NCI-H524 (cell line): Measurements from ENCODE around the gene ANXA11.

Source experiments
- DNase-seq, 2 experiments: peaks; one replicate each; lab custom pipeline; 2025; lab: John Stamatoyannopoulos, UW

The ANXA11 gene

DNA sequence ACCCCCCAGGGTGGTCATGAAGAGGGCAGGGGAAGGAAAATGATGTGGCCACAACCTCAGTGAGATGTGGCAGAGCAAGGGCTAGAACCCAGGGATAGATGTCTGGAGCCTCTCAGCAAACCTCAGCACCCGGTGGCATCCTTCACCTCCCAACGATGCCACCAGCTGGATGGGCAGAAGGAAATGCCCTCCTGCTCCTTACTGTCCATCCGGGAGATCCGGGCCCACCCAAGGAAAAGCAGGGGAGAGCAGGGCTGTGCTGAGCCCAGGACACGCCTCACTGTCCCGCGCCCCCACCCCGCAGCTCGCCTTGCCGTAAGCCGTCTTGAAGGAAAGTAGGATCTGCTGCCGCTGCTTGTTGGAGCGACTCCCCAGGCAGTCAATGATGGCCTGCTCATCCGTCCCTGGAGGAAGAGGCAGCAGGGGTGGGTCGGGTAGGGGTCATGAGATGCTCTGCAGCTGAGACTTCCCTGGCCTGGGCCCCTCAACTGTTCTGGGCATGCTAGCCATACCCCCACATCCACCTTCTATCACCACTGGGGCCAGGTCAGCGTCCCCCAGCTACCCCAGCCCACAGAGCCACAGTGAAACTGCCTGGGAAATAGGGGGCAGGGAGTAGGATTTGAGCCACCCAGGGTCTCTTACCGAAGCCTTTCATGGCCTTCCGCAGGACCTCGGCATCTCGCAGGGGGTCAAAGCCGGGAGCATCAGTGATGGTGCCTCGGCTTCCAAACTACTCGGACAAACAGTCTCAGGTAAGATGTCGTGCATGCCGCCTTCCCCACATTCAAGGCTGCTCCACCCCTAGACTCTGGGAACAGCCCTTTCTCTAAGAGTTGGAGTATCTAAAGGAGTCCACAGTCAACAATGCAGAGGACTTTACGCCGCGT is 38.5 kb downstream of the ANXA11 start:
- DNase-seq, result no peak

DNA sequence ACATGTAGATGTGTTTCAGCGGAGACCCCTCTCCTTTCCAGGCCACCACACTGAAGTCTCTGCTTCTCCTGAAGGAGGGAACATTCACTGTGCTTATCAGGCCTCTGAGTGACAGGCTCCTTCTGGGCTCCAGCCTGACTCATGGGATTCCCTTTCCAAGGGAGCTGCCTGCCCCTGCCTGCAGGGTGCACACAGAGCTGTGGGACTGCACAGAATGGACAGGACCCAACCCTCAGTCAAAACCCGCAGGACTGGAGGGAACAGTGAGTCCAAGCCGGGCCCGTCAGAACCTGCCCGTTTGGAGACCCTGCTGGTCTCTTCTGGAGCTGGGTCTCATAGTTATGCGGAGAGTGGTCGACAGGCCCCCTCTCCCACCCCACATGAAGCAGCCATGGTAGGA is 40.2 kb downstream of the ANXA11 start:
- no peak for DNase-seq

DNA sequence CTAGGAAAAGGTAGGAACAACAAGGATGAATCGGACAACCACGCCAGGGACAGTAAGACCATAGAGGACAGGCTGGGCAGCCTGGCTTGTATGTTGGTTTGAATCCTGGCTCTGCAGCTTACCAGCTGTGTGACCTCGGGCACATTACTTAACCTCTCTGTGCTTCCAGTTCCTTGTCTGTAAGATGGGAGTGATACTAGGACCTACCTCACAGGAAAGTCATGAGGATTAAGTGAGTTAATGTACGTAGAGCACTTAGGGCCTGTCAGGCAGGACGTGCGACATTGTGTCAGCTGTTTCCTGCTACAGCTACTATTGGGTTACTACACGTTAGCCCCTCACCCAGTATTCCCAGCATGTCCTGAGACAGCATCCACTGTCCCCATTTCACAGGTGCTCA is 40.7 kb downstream of the ANXA11 start:
- no peak for DNase-seq

DNA sequence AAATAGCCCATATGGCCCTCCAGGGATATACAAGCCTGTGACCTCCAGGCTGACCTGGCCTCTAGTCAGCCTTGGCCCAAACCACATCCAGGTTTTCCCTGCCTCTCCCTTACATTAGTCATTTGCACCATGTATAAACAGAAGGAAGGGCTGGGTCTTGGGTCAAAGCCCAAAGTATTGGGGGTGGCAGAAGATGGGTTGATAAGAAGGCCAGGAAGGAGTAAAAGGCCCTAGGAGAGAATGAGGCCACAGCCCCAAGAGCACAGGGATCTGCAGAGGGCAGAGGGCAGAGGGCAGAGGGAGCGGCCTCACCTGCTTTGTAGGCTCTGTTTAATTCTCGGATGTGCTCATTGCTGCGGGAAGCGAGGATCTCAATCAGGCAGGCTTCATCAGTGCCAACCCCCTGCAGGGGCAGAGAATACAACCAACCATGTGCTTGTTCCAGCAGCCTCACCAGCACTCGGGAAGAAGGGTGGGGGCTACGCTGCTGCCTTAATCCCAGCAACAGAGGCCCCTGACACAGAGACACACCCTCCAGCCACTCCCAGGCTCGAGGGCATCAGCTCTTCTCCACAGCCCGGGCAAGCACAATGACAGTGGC is 41.5 kb downstream of the ANXA11 start:
- DNase-seq, result no peak

DNA sequence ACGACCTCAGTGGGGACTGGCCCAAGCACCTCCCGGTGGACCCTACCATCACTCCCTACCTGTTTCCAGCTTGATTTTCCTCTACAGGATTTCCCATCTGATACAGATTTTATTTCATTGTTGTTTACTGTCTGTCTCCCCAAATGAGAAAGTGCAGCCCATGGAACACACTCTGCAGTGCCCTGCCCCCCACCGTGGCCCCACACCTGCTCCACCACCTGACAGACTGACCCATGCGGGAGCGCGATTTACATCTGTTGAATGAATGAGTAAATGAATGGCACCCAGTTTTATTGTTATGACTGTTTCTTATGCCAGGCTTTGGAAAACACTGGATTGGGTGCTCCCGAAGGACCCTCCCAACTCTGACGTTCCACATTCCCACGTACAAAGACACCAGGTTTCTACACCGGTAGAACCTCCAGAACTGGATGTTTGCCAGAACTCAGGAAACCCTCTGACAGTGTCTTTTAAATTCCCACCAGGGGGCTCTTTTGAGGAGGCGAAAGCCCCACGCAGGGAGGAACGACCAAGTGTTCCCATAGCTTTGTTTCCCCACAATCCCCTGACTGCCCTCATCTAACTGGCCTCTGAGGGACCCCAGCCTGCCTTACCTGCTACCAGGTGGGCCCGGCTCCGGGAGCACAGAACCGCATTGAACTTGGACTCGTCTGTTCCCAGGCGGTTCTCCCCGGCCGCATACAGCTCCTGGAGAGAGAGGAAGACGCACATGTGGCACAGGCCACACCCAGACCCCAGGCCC is 43.8 kb downstream of the ANXA11 start:
- peak in 1 of 2 experiments; percentile 13 for DNase-seq

DNA sequence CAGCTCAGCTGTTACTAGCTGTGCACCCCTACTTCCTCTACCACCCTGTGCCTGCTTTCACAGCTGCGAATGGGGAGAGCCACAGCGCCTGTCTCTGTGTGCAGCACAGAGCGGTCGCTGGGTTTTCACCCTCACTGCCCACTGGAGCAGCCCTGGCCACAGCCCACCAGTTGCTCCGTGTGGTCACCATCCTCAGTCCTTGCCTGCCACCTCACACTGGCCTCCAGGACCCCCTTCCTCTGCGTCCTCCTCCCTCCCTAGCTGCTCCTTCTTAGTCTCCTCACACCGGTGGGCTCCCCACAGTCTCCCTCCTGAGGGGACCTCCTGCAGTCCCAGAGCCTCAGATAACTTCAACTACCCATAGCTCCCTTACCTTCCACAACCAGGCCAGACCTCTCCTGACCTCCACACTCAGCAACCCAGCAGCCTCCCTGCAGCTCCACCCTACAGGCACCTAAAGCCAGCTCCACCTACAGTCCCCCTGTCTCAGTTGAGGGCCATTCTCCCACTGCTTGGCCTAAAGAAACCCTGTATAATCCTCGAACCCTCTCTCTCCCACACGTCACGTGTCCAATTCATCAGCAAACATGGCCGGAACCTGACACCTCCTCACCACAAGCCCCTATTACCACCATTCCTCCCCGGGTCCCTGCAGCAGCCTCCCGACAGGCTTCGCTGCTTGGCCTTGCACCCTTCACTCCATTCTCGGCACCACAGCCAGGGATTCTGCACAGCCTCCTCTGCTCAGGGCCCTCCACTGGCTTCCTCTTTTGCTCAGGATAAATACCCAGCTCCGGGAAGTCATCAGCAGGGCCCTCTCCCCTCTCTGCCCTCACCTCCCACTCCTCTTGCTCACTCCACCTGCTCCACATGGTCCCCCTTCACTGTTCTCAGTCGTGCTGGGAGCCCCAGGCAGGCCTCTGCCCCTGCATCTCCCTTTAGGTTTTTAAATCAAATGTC is 44.7 kb downstream of the ANXA11 start:
- no peak for DNase-seq

DNA sequence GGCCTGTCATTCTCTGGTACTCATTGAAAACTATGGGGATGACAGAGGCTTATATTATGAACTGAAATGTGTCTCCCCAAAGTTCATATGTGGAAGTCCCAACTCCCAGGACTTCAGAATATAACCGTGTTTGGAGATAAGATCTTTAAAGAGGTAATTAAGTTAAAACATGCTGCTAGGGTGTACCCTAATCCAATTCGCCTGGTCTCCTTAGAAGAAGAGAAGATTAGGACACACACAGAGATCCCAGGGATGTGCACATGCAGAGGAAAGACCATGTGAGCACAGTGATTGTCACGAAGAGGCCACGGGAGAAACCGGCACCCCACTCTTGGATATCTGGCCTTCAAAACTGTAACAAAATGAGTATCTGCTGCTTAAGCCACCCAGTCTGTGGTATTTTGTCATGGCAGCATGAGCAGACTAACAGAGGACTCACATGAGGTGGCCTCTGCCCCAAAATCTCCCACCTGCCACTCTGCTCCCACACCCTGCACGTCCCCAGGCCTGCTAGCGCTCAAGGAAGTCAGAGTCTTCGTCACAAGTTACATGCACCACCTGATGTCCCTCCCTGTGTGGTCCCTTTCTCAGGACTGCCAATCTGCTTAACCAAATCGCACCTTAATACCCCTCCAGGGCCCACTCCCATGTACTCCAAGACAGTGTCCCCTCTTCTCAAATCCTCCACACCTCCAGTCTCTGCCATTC is 46.0 kb downstream of the ANXA11 start:
- no peak for DNase-seq

DNA sequence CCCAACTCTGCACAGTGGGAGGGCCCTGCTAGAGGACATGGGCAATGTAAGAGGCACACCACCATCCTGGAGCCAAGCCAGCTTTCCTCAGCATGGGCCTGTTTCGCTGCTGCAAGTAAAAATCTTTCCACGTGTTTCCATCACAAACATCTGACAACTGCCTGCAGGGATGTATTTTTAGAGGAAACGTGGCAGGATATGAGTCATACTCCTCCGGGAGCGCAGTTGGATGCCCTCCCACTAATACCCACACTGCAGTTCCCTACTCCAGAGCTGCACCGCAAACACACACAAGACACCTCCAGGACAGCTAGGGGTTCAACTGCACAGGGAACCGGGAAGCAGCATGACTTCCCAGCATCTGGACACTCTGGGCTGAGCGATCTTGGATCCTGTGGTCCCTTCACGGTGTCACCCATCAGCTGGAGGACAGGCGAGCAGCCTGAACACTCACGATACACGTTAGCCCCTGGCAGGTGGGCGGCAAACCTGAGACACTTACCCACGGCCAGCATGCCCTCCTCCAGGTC is 46.7 kb downstream of the ANXA11 start:
- DNase-seq, result no peak

DNA sequence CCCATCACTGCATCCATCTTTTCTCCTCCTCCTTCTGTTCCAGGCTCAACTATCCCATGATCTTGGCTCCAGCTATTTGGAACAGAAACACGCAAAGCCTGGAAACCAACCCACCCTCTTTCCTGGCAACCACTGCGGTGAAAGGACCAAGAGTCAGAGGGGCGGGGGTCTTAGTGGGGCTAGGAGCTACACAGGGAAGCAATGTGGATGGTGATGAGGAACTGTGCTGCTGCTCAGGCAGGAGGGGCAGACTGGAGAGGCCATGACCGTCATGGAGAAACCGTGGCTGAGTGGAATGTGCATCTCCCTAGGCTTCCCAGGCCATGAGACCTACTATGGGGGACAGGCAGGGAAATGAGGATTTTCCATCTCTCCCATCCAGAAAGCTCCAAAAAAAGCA is 47.2 kb downstream of the ANXA11 start:
- no peak for DNase-seq

DNA sequence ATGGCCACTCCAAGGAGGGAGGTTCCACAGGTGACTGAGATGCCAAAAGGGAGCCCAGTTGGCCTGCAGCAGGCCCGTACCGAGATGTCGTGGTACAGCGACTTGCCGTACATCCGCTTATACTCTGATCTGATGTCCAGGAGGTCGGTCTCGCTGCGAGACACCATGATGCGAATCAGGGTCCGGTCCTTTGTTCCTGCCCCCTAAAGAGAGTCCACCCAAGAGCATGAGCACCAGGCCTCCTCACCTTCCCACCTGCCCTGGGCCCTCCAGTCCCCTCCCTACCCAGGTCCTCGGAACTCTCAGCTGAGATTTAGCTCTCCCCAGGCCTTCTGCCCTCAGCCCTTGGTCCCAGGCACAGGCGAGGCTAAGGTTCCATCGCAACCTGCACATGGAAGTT is 47.8 kb downstream of the ANXA11 start:
- DNase-seq, result no peak

DNA sequence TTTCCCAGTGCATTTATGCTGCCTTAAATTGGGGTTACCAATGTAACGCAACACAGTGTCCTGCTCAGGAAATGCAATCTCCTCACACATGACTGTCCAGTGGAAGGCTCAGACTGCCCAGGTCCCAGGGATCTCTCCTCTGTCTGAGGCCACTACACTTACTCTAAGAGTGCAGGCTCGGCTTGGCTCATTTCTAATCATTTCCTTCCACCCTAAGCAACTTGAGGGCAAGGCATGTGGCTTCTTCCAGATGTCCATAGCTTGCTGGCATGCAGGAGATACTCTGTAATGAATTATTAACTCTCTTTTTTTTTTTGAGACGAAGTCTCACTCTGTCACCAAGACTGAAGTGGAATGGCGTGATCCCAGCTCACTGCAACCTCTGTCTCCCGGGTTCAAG is 49.1 kb downstream of the ANXA11 start:
- no peak for DNase-seq

DNA sequence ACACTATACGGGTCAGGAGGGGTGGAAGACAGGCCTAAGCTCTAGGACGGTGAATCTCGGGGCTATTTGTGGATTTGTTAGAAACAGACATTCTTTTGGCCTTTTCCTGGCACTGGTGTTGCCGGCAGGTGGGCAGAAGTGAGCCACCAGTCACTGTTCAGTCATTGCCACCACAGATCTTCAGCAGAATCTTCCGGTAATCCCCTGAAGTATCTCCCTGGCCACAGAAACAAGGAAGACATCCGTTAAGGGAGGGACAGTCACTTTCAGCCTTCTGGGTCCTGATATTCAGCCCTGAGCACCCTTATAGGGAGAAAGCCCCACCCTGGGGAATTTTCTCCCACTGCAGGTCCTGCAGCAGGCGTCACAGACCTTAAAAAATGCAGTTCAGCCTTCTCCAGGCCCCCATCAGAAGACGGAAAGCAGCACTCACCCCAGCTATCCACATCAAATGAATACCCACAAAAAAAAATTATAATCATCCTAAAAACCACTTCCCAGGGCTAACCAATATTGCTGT is 49.6 kb downstream of the ANXA11 start:
- DNase-seq, result no peak

DNA sequence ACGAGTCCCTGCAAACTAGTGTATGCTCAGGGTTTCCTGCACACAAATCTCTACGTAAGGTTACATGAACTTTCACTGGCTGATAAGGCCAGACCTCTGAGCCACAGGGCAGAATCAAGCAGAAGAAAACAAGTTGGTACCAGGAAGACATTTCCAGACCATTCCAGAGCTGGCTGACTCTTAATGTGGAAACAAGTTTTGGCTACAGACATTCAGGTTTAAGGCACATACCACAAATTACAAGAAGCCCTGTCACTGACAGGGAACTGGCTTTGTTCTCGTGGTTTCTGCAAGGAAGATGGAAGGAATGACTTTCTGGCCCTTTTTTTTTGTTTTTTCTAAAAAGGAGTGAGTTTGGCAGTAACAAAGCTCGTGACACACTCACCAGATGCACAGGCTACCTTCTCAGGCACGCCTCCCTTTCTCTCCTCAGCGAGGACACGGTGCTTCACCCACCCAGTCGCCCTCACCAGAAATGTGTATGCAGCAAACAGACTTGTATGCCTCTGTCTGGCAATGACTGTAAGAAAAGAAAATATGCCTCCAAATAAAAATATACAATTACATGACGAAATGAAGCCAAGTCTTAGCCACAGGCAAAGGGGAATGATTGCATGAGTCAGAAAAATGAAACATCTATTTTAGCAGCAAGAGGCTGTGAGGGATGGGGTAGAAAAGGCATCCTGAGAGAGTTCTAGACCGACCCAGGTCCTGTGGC is 50.2 kb downstream of the ANXA11 start:
- no peak for DNase-seq

DNA sequence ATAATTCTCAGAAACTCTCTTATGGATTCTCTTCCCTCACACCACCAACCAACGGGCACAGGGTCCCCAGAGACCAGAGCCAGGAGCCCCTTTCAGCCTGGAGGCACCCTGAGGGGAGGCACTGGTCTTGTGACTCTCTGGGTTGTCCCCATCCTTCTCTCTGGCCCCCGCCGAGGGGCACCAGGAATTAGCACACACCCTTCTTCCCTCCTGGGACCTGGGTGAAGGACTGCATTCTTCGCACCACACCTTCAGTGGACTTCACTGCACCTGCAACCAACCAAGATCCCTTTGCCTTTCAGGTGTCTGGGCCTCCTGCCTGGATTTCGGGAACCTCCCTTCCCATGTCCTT is 50.7 kb downstream of the ANXA11 start:
- DNase-seq, result no peak

DNA sequence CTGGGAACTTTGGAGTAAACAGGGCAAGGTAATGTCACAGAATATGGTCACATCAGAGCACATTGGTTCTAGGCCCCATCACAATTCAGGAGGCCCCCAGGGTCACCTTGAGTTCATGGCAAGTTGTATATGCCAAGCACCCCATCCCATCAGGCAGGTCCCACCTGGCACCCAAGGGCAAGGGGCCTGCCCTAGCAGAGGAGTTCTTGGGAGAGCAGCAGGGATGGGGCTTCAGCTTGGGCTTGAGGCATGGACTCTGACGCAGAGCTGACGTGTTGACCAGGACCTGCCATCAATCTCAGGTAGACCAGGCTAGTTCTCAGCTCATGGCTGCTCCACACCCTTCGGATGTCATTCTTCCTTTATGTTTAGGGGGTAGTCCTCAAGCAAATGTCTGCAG is 51.9 kb downstream of the ANXA11 start:
- no peak for DNase-seq

DNA sequence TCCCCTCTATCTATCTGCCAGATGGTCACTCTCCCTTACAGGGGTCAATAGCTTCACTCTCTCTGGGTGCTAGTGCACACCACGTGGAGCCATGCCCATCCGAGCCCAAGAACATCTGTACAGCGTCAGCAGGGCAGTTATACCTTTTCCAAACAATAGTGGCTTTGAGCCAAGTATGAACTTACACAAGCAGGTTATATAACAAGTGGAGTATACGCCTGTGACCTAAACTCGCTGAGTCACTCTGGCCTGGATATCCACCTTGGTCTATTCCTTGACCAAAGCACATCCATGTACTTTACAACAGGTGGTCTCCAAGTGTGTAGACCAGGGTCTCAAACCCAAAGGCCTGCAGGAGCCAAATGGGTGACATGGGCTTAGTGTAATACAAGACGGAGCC is 52.5 kb downstream of the ANXA11 start:
- DNase-seq, result no peak

DNA sequence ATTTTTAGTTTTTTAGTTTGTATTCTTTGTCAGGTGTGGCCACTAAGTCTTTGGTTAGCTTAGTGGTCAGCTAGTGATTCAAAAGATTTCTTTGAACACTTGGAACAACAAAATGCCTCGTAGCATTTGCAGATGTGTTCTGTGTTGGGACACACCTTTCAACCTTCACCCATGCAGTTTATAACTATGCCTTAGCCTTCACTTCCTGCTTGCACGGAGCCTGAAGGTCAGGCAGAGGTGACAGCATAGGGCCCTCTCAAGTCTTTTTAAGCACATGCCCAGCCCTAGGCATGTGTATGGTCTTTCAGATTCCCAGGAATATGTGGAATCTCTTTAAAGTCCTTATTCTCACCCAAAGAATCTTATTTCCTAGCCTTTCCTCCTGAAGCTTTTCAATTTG is 55.2 kb downstream of the ANXA11 start:
- DNase-seq, result no peak

DNA sequence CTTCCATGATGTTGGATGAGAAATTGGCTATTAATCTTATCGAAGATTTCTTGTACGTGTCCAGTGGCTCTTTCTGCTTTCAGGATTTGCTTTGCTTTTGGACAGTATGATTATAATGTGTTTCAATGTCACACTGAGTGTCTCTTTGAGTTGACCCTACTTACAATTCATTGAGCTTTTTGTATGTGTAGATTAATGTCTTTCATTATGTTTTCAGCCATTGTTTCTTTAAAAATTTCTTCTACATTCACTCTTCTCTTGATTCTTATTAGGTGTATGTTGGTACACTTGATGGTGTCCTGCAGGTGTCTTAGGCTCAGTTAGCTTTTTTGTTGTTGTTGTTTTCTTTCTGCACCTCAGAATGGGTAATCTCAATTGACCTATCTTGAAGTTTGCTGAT is 56.2 kb downstream of the ANXA11 start:
- DNase-seq, result no peak

DNA sequence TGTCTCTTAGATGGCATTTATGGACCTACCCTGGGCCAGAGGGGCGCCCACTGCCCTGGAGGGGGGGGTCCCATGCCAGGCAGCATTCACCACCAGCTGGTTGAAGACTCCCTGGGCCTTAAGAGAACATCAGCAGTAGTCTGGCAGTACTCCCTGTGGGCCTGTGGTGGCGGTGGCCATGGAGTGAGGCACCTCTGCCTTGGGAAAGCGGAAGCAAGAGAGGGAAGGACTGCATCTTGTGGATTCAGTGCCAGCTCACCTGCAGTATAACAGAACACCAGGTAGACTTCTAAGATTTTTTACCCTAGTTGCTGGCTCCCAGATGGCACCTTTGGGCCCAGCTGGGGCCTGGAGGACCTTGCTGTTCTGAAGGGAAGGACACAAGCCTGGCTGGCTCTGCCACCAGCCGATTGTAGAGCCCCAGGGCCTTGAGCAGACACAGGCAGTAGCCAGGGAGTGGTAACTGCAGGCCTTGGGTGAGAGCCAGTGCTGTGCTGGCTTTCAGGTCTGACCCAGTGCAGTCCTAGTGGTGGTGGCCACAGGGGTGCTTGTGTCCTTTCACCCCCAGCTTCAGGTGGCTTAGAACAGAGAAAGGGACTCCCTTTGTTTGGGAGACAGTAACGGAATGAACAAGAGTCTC is 57.1 kb downstream of the ANXA11 start:
- no peak for DNase-seq

DNA sequence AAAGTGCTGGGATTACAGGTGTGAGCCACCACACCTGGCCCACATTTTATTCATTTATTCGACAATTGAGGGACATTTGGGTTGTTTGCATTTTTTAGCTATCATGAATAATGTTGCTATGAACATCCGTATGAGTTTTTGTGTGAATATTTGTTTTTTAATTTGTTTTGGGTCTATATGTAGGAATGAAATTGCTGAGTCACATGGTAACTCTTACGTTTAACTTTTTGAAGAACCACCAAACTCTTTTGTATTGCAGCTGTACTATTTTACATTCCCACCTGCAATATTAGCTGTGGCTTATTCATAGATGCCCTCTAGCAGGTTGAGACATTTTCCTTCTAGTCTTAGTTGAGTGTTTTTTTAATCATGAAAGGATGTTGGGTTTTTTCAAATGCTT is 58.4 kb downstream of the ANXA11 start:
- DNase-seq, result no peak
